Lower leg skin (tissue), 3 donors: ENCODE data around the gene PSMD1.

Source experiments
- CTCF ChIP-seq, 3 donors: fragments of 450-650 bp; IDR thresholded peaks; one replicate each; pipeline ENCODE4 v1.5.1; 2016; ENCODE audit warnings: antibody characterized with exemption in 3 of 3, mild to moderate bottlenecking in 3 of 3, moderate library complexity in 2 of 3
- POLR2A ChIP-seq, 2 donors: fragments of 450-650 bp; IDR thresholded peaks; one replicate each; pipeline ENCODE4 v1.6.1; 2016 to 2017; ENCODE audit warnings: antibody characterized with exemption in 2 of 2, mild to moderate bottlenecking in 1 of 2, moderate library complexity in 1 of 2

- TF ChIP-seq CTCF (IDR thresholded peaks at IDR 0.05) (no peak), POLR2A (IDR thresholded peaks at IDR 0.05) (no peak)
Measured at GRCh38 chr2:231198291-231199173, 141.9 kb downstream of the PSMD1 start, which contains the start of gene ARMC9.
